Measurements from ENCODE around the gene HIGD2A. TPM values are rescaled to one million over a fixed set of nuclear protein-coding genes. Genes with fewer than 3 reads are reported as not detected.
A peak's percentile ranks its signal among the peaks of the same experiment; 100 is the strongest.

HIGD2A gene
- total and polyA plus RNA-seq, 10 of the 15 experiments (the other 5 are each of a cell fraction or from before 2014, with no cell fraction given), result 152 to 348 (median 194) TPM

- peak overlapping the region; percentile 96 for H2AFZ ChIP-seq (ENCODE audit: control insufficient read depth, low read depth, low read length)
- H3K27ac ChIP-seq (ENCODE audit: control insufficient read depth, insufficient read depth), result peak overlapping the region; percentile 81
- no peaks in the 10 kb centered on the region for H3K9me3 ChIP-seq (replicated peaks; ENCODE audit: control insufficient read depth, insufficient read depth, low read length)
- ChIA-PET SMC1A (ENCODE audit: uncharacterized antibody, unreplicated experiment) (interaction anchor here (1.2 to 3.2 kb wide), 4 partner anchors 8 to 40 kb away, joined by 3 to 36 read pairs (median 6); partner anchors contain the start of gene NOP16), POLR2A (interaction anchor here (0.6 to 3.2 kb wide), 5 partner anchors 9 to 378 kb away, joined by 4 to 41 read pairs (median 9); partner anchors contain the start of genes HIGD2A, NOP16 and RNF44), CTCF (interaction anchor here (0.9 to 2.1 kb wide), 5 partner anchors 9 to 177 kb away, joined by 3 to 11 read pairs (median 4); partner anchors contain the start of genes CLTB and RNF44), RAD21 (ENCODE audit: unreplicated experiment) (interaction anchor here (0.9 to 3.2 kb wide), 5 partner anchors 9 to 177 kb away, joined by 3 to 29 read pairs (median 5); partner anchors contain the start of genes HIGD2A, NOP16 and RNF44)
- H4K20me1 ChIP-seq (ENCODE audit: control insufficient read depth, insufficient read depth), result 0 out of 2 replicates have a peak, but pooled peaks cover 4% of the 10 kb centered on the region
- peaks cover 0 to 4% of the 10 kb centered on the region in 2 experiments; a peak in 1 of 4 replicates for H3K36me3 ChIP-seq (ENCODE audit: control insufficient read depth in 2 of 2, insufficient read depth in 2 of 2, low read length in 1 of 2)
- H3K79me2 ChIP-seq (ENCODE audit: control insufficient read depth, insufficient read depth, low read length), result peaks cover 39% of the 10 kb centered on the region
- ATAC-seq (peak; percentile 13), DNase-seq (ENCODE audit: low read depth, low spot score) (no peak), FAIRE-seq (no peak)
- intact Hi-C loops (cut with micrococcal nuclease; ENCODE audit: unreplicated experiment), result loop anchor here (2.0 kb wide), 1 partner anchor 28 kb away; the partner anchor contains the start of genes HIGD2A and NOP16
- no peaks in the 10 kb centered on the region for H3K27me3 ChIP-seq (replicated peaks in 1 of 2; ENCODE audit: control insufficient read depth in 2 of 2, insufficient read depth in 2 of 2, low read length in 1 of 2)
- 1% methylated on average over 23 of the region's 27 CpGs for WGBS (ENCODE audit: insufficient coverage, insufficient replicate concordance, low lambda C conversion rate, missing lambda C conversion rate)
- in situ Hi-C loops (cut with MboI), result no loop called here
- H3K9ac ChIP-seq (ENCODE audit: control insufficient read depth, insufficient read depth, low read length), result peak overlapping the region; percentile 79
- H3K4me2 ChIP-seq (ENCODE audit: control insufficient read depth, insufficient read depth), result peak overlapping the region; percentile 15
- H3K4me1 ChIP-seq (ENCODE audit: control insufficient read depth, insufficient read depth, low read length), result no peaks in the 10 kb centered on the region; the same call in 1 of the 2 replicates
- H3K4me3 ChIP-seq, result peak overlapping the region; percentile 85
- TSS peak; percentile 75 for BruUV-seq (replicated peaks)
- TF ChIP-seq, protein P1, sequence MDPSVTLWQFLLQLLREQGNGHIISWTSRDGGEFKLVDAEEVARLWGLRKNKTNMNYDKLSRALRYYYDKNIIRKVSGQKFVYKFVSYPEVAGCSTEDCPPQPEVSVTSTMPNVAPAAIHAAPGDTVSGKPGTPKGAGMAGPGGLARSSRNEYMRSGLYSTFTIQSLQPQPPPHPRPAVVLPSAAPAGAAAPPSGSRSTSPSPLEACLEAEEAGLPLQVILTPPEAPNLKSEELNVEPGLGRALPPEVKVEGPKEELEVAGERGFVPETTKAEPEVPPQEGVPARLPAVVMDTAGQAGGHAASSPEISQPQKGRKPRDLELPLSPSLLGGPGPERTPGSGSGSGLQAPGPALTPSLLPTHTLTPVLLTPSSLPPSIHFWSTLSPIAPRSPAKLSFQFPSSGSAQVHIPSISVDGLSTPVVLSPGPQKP (IDR thresholded peaks at IDR 0.05; ENCODE audit: low read depth, low read length), result no peak
- TF ChIP-seq IKZF2 (IDR thresholded peaks at IDR 0.05) (no peak), CHD4 (IDR thresholded peaks at IDR 0.05) (no peak), RCOR1 (conservative IDR thresholded peaks at IDR 0.05; ENCODE audit: low read depth, low read length) (no peak), ZNF592 (IDR thresholded peaks at IDR 0.05) (no peak), SUZ12 (IDR thresholded peaks at IDR 0.05; ENCODE audit: unreplicated experiment) (no peak), MEF2A (IDR thresholded peaks at IDR 0.05; ENCODE audit: insufficient read depth, low read depth, low read length) (no peak), WRNIP1 (IDR thresholded peaks at IDR 0.05; ENCODE audit: borderline replicate concordance, low read depth, low read length) (no peak), CBX3 (IDR thresholded peaks at IDR 0.05; ENCODE audit: borderline replicate concordance, low read depth) (no peak), ETV6 (conservative IDR thresholded peaks at IDR 0.05 in 1 of 2, IDR thresholded peaks at IDR 0.05 in 1 of 2; ENCODE audit: borderline replicate concordance in 1 of 2, low read depth in 1 of 2) (no peak), MLLT1 (IDR thresholded peaks at IDR 0.05) (no peak), RB1 (IDR thresholded peaks at IDR 0.05; ENCODE audit: borderline replicate concordance) (no peak), ASH2L (IDR thresholded peaks at IDR 0.05; ENCODE audit: borderline replicate concordance, low read depth) (no peak), ZNF622 (IDR thresholded peaks at IDR 0.05) (no peak)
- TF ChIP-seq, protein P2, sequence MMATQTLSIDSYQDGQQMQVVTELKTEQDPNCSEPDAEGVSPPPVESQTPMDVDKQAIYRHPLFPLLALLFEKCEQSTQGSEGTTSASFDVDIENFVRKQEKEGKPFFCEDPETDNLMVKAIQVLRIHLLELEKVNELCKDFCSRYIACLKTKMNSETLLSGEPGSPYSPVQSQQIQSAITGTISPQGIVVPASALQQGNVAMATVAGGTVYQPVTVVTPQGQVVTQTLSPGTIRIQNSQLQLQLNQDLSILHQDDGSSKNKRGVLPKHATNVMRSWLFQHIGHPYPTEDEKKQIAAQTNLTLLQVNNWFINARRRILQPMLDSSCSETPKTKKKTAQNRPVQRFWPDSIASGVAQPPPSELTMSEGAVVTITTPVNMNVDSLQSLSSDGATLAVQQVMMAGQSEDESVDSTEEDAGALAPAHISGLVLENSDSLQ (IDR thresholded peaks at IDR 0.05), result no peak
Observed at GRCh38 chr5:176360894-176361436, 27.6 kb upstream of the HIGD2A start.
